Kidney (tissue), 14 donors: Measurements from ENCODE around the gene MAG. TPM values are rescaled to one million over a fixed set of nuclear protein-coding genes. Genes with fewer than 3 reads are reported as not detected.

Experiments
- DNase-seq, 5 donors: peaks; one replicate each; pipeline ENCODE4 v3.0.0-alpha.2; 2013 to 2020
- FAIRE-seq: peaks from 2 replicates; lab custom pipeline; 2012; peaks lifted over from hg19 to GRCh38; lab: Jason Lieb, UNC
- H3K27ac ChIP-seq, 2 donors: one replicate each; pipeline ENCODE4 v1.7.0; 2013; ENCODE audit warnings: low read depth in 2 of 2, low read length in 2 of 2, inconsistent platforms in 1 of 2
- H3K27me3 ChIP-seq: one replicate; pipeline ENCODE4 v1.7.1; 2013; ENCODE audit warnings: low read length, inconsistent platforms; ENCODE audit not compliant: control insufficient read depth, insufficient read depth
- H3K36me3 ChIP-seq, 3 donors: one replicate each; pipeline versions ENCODE4 v1.7.0 to v1.7.1; 2013; ENCODE audit warnings: low read length in 3 of 3, control low read depth in 1 of 3, inconsistent platforms in 1 of 3; ENCODE audit not compliant: insufficient read depth in 3 of 3, control insufficient read depth in 2 of 3
- H3K4me1 ChIP-seq, 3 donors: one replicate each; pipeline versions ENCODE4 v1.7.0 to v1.7.1; 2013; ENCODE audit warnings: low read length in 3 of 3, inconsistent platforms in 1 of 3, low read depth in 1 of 3; ENCODE audit not compliant: control insufficient read depth in 2 of 3, insufficient read depth in 2 of 3
- H3K4me3 ChIP-seq, 3 donors: one replicate each; pipeline versions ENCODE4 v1.7.0 to v1.8.1; 2013; ENCODE audit warnings: low read length in 3 of 3, control low read depth in 1 of 3, inconsistent platforms in 1 of 3
- H3K9ac ChIP-seq, 3 donors: one replicate each; pipeline versions ENCODE4 v1.7.0 to v1.7.1; 2013; ENCODE audit warnings: low read length in 3 of 3, control low read depth in 1 of 3, inconsistent platforms in 1 of 3
- H3K9me3 ChIP-seq, 3 donors: one replicate each; pipeline versions ENCODE4 v1.7.0 to v1.7.1; 2013; ENCODE audit warnings: low read length in 3 of 3, control low read depth in 1 of 3, inconsistent platforms in 1 of 3; ENCODE audit not compliant: control insufficient read depth in 2 of 3, insufficient read depth in 1 of 3
- intact Hi-C: fragments of 100-400 bp; cut with DNase I; formaldehyde crosslinking; loops from one replicate; pipeline ENCODE4 v1.11.1; 2022
- polyA plus RNA-seq: library from polyadenylated mRNA; stranded (reverse); fragments of 350-450 nt; fragmentation: Illumina TruSeq; extraction: RNeasy Lipid Tissue Mini Kit (QIAGEN cat#74804); gene quantifications from one replicate; pipeline ENCODE4 v1.2.3, GENCODE V29; 2014; ENCODE audit warnings: low read depth, low replicate concordance; ENCODE audit not compliant: insufficient read depth
- total RNA-seq: library from RNA; stranded (reverse); fragmentation: NEBNext Ultra II Directional; extraction: Animal tissue kit (Norgen Biotek cat#: 25700); gene quantifications from one replicate; pipeline ENCODE4 v1.2.1, GENCODE V29; 2021
- TF ChIP-seq, protein P1 (sequence below): IDR thresholded peaks from 3 replicates; pipeline ENCODE4 v1.5.1; 2012; ENCODE audit warnings: mild to moderate bottlenecking, moderate library complexity, borderline replicate concordance; ENCODE audit not compliant: insufficient read depth; ENCODE audit errors: extremely low read depth
- donor health status: control.
- donor health status: control.
- donor health status: control.
- donor health status: control.
- donor health status: control.
- donor health status: DM: yes; HTN: yes; CAD: no.
- donor health status: Normal renal cell carcinoma (clear cell type).

The MAG gene
- total and polyA plus RNA-seq, 2 donors from 2014 or later: 0.41 to 1.1 TPM

DNA sequence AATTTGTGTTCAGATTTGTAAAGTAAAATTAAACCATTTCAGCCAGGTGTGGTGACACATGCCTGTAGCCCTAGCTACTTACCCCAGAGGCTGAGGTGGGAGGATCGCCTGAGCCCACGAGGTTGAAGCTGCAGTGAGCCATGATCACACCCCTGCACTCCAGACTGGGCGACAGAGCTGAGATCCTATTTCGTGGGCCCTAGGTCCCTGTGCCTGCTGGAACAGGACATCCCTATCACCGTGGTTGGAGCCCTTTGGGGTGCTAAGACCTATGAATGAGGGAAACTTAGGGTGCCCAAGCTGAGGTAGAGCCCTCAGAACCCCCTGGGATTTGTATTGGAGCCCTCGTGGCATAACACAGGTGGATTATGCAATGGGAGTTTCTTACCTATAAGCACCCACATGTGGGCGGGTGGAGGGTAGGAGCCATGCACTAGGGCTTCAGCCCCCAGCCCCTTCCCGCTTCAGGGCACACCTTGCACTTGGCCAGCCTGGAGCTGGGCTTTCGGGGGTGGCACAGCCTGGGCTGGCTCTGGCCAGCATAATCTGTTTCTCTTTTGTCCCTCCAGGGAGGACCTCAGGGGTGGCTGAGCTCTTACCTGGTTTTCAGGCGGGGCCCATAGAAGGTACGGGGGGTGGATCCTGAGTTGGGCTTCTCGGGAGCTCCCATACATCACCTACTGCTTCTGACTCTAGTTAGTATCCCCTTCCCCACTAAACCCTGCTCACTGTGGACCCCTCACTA lies 30.4 kb upstream of the MAG start:
- no peak for FAIRE-seq
- H3K4me3 ChIP-seq: no peak overlapping the region
- H3K27ac ChIP-seq: no peak overlapping the region
- intact Hi-C loops: no loop called here
- H3K4me1 ChIP-seq: peaks cover 0 to 5% (median 0%) of the 10 kb centered on the region in 3 donors
- DNase-seq: peak in 1 of 5 donors; percentile 40
- no peaks in the 10 kb centered on the region for H3K27me3 ChIP-seq
- no peaks in the 10 kb centered on the region for H3K9me3 ChIP-seq
- TF ChIP-seq, protein P1, sequence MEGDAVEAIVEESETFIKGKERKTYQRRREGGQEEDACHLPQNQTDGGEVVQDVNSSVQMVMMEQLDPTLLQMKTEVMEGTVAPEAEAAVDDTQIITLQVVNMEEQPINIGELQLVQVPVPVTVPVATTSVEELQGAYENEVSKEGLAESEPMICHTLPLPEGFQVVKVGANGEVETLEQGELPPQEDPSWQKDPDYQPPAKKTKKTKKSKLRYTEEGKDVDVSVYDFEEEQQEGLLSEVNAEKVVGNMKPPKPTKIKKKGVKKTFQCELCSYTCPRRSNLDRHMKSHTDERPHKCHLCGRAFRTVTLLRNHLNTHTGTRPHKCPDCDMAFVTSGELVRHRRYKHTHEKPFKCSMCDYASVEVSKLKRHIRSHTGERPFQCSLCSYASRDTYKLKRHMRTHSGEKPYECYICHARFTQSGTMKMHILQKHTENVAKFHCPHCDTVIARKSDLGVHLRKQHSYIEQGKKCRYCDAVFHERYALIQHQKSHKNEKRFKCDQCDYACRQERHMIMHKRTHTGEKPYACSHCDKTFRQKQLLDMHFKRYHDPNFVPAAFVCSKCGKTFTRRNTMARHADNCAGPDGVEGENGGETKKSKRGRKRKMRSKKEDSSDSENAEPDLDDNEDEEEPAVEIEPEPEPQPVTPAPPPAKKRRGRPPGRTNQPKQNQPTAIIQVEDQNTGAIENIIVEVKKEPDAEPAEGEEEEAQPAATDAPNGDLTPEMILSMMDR: no peak
- H3K36me3 ChIP-seq: peaks cover 0 to 2% (median 2%) of the 10 kb centered on the region in 3 donors
- H3K9ac ChIP-seq: no peak overlapping the region

DNA sequence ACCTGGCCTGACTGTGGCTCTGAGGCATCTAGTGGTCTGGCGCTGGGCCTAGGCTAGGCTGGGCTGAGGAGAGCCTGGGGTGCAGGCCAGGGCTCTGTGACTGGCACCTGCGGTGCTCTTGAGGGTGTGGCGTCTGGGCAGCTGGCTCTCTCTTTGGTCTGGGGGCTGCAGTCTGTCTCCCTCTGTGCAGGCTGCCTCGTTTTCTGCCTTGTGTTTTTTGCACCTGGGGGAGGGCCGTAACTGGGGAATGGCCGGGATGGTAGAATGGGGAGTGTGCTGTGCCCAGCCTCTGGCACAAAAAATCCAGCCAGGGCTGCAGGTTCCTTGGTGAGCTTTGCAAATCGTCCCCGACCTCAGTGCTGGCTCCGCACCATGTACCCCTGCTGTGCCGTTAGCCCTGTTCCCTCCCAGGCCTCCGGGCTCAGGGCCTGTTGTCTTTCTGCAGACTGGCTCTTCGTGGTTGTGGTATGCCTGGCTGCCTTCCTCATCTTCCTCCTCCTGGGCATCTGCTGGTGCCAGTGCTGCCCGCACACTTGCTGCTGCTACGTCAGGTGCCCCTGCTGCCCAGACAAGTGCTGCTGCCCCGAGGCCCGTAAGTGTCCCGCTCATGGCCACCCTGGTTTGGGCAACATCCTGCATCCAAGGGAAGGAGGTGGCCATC lies 29.7 kb upstream of the MAG start:
- DNase-seq: peak in 2 of 5 donors; percentile 37 to 72
- no peaks in the 10 kb centered on the region for H3K9me3 ChIP-seq
- peaks cover 0 to 10% (median 0%) of the 10 kb centered on the region in 3 donors for H3K4me1 ChIP-seq
- intact Hi-C loops: no loop called here
- no peaks in the 10 kb centered on the region for H3K27me3 ChIP-seq
- H3K36me3 ChIP-seq: peaks cover 0 to 2% (median 2%) of the 10 kb centered on the region in 3 donors
- no peak overlapping the region for H3K4me3 ChIP-seq
- no peak overlapping the region for H3K9ac ChIP-seq
- TF ChIP-seq, protein P1: no peak
- H3K27ac ChIP-seq: no peak overlapping the region
- FAIRE-seq: no peak

DNA sequence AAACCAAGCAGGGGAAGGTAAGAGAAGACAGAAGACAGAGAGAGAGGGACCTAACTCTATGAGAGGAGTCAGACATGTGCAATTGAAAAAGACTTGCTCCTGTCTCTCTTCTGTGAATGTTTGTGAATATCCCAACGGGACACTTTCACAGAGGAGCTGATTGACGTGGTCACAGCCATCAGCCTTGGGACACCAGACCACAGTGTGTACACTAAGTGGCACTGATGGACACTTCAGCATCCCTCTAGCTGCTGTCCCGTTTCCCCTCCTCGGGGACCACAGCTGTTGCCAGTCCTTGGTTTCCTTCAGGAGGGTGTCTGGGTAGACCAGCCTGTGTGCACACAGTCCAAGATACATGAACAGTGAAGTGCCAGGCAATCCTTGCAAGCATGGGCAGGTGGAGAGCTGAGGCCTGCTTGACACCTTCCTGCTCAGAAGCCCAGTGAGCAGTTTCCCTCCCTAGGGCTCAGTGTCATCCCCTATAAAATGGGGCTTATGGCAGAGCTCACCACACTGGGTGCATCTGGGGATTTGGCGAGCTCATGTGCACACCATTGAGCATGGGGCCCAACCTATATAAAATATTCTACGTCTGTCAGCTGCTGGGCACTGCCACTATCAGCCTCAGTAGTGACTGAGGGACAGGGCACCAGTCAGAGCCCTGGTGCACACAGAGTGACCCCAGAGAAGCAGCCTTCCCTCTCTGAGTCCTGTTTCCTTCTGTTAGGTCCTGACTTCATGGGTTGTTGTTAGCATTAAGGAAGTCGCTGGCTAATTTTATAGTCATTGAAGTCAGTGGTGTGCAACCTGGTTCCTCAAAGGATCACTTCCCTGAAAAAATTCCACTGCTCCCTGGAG lies 27.5 kb upstream of the MAG start:
- TF ChIP-seq, protein P1: no peak
- no peaks in the 10 kb centered on the region for H3K9me3 ChIP-seq
- H3K27me3 ChIP-seq: no peaks in the 10 kb centered on the region
- DNase-seq (peak in 4 of 5 donors; percentile 28 to 46 (median 46)), FAIRE-seq (no peak)
- H3K9ac ChIP-seq: peak overlapping the region in 1 of 3 donors; percentile 34
- peaks cover 0 to 9% (median 0%) of the 10 kb centered on the region in 3 donors for H3K4me1 ChIP-seq
- H3K27ac ChIP-seq: peak overlapping the region in 1 of 2 donors; percentile 42
- H3K36me3 ChIP-seq: peaks cover 0 to 2% (median 2%) of the 10 kb centered on the region in 3 donors
- intact Hi-C loops: no loop called here
- H3K4me3 ChIP-seq: no peak overlapping the region
